K562 (cell line): ENCODE results near the gene MYCL. TPM values are rescaled to one million over a fixed set of nuclear protein-coding genes. Genes with fewer than 3 reads are reported as not detected.

Source experiments
- GTF2E2 ChIP-seq: fragments of 200-800 bp; sonication (Bioruptor generic); IDR thresholded peaks from 2 replicates; pipeline ENCODE4 v1.6.1; 2016; ENCODE audit warnings: missing genetic modification characterization, missing compliant biosample characterization
- JUNB ChIP-seq: fragments of 450-650 bp; formaldehyde crosslinking; conservative IDR thresholded peaks from 2 replicates; pipeline ENCODE4 v1.4.0; 2020; ENCODE audit warnings: mild to moderate bottlenecking
- KLF13 ChIP-seq: fragments of 450-650 bp; IDR thresholded peaks from 2 replicates; pipeline ENCODE4 v1.6.1; 2016; ENCODE audit warnings: missing genetic modification characterization, low read depth, mild to moderate bottlenecking, missing compliant biosample characterization, moderate library complexity, borderline replicate concordance
- MED1 ChIP-seq: sonication (generic); formaldehyde crosslinking; IDR thresholded peaks from 2 replicates; pipeline ENCODE4 v1.8.1; 2023; ENCODE audit warnings: missing genetic modification reagents, borderline replicate concordance
- NFRKB ChIP-seq: fragments of 450-650 bp; IDR thresholded peaks from 2 replicates; pipeline ENCODE4 v1.6.1; 2016; ENCODE audit warnings: low read depth
- SOX6 ChIP-seq: fragments of 450-650 bp; IDR thresholded peaks from 2 replicates; pipeline ENCODE4 v1.6.1; 2014; ENCODE audit warnings: mild to moderate bottlenecking
- TARDBP ChIP-seq: fragments of 450-650 bp; IDR thresholded peaks from 2 replicates; pipeline ENCODE4 v1.6.1; 2016
- TEAD4 ChIP-seq, 2 experiments: sonication (generic) in 1 of 2; formaldehyde crosslinking in 1 of 2; IDR thresholded peaks; 2 replicates each; pipeline versions ENCODE4 v1.6.1 to v1.8.0; 2012 to 2022; ENCODE audit warnings: borderline replicate concordance in 1 of 2, inconsistent platforms in 1 of 2, low read length in 1 of 2, mild to moderate bottlenecking in 1 of 2, missing genetic modification reagents in 1 of 2
- ZNF707 ChIP-seq: fragments of 250-450 bp; sonication (Bioruptor Pico); conservative IDR thresholded peaks from 2 replicates; pipeline ENCODE4 v1.8.0; 2022; ENCODE audit warnings: inconsistent platforms, mild to moderate bottlenecking, moderate library complexity
- polyA plus RNA-seq, 8 experiments: library from polyadenylated mRNA; depleted of rRNA in 4 of 8; stranded (reverse) in 5 of 8; unstranded in 3 of 8; fragments of >200 nt; fragmentation: Nextera tagmentation in 2 of 8; fragmentation: Illumina TruSeq in 1 of 8; extraction: Ambion mirVana in 2 of 8; extraction: Trizol in 1 of 8; gene quantifications; 2 replicates each; pipeline versions ENCODE4 v1.2.1 to v1.2.3, GENCODE V29; 2011 to 2014; ENCODE audit warnings: inconsistent platforms in 1 of 8, missing spikeins in 1 of 8
- total RNA-seq, 7 experiments: library from RNA; depleted of rRNA in 6 of 7; stranded (reverse); fragments of >200 nt in 6 of 7; fragmentation: Illumina TruSeq in 2 of 7; extraction: Trizol in 2 of 7; gene quantifications; 2 replicates each; pipeline versions ENCODE4 v1.2.1 to v1.2.3, GENCODE V29; 2011 to 2021; ENCODE audit warnings: low replicate concordance in 1 of 7
- TF ChIP-seq, protein P1 (sequence below): fragments of 250-450 bp; sonication (Bioruptor Pico); IDR thresholded peaks from 2 replicates; pipeline ENCODE4 v1.4.0; 2020; ENCODE audit warnings: mild to moderate bottlenecking, moderate library complexity
- TF ChIP-seq, protein P2 (sequence below): sonication (generic); formaldehyde crosslinking; IDR thresholded peaks from 2 replicates; pipeline ENCODE4 v1.4.0; 2020; ENCODE audit warnings: mild to moderate bottlenecking, missing genetic modification reagents
- TF ChIP-seq, protein P3 (sequence below): IDR thresholded peaks from 2 replicates; pipeline ENCODE4 v1.6.1; 2012; ENCODE audit warnings: low read depth, low read length, improper control_type of control experiment, borderline replicate concordance
- TF ChIP-seq, protein P4 (sequence below): fragments of 250-450 bp; sonication (Bioruptor Pico); IDR thresholded peaks from 2 replicates; pipeline ENCODE4 v1.5.0; 2021; ENCODE audit warnings: mild to moderate bottlenecking, borderline replicate concordance
- TF ChIP-seq, protein P5 (sequence below), 2 experiments: fragments of 200-800 bp in 1 of 2; sonication (Bioruptor generic) in 1 of 2; sonication (generic) in 1 of 2; formaldehyde crosslinking in 1 of 2; IDR thresholded peaks in 1 of 2; conservative IDR thresholded peaks in 1 of 2; 2 replicates each; pipeline versions ENCODE4 v1.5.0 to v1.6.1; 2016 to 2020; ENCODE audit warnings: missing compliant biosample characterization in 1 of 2, missing genetic modification characterization in 1 of 2, missing genetic modification reagents in 1 of 2

Gene MYCL
- total and polyA plus RNA-seq, 9 of the 15 experiments (the other 6 are each of a cell fraction or from before 2014, with no cell fraction given): 3.5 to 22.0 (median 12.8) TPM

DNA sequence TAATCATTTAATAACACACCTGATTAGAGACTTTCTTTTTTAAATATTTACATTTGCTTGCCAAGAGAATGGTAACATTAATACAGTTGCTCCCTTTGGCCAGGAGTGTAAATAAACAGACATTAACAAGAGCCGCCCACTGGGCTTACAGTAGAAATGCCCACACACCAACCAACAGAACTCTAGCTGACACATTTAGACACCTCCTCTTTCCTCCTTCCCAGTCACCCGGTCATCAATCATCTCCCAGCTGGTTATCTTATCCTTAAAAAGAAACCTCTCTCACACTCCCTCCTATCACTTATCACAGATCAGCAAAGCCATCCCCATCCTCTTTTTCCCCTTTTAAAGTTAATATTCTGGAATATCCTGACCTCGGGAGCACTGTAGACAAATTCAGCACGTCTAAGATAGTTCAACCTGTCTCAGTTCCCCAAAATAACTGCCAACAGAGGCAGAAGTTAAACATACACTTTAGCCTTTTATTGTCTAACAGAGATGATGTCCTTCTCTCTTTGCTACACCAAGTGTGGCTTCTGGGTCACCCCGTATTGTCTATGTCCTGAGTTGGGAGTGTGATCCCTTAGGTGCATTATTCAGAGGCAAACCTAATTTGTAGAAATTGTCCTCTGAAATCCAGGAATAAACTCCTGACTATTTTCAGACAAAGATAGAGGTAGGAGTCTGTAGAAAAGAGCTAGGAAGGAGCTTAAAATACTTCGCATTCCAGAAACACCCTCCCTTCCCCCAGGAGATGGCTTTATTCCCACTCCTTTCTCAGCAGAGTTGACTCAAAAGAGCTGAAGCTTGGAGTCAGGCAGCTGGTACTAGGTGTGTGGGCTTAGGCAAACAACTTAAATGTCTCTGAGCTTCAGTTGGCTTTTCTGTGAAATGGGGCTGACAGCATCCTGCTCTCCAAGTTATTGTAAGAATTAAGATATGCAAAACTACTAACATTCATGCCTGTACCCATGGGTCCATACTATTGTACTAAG, 8.8 kb downstream of the MYCL start (continued):
- TF ChIP-seq, protein P1, sequence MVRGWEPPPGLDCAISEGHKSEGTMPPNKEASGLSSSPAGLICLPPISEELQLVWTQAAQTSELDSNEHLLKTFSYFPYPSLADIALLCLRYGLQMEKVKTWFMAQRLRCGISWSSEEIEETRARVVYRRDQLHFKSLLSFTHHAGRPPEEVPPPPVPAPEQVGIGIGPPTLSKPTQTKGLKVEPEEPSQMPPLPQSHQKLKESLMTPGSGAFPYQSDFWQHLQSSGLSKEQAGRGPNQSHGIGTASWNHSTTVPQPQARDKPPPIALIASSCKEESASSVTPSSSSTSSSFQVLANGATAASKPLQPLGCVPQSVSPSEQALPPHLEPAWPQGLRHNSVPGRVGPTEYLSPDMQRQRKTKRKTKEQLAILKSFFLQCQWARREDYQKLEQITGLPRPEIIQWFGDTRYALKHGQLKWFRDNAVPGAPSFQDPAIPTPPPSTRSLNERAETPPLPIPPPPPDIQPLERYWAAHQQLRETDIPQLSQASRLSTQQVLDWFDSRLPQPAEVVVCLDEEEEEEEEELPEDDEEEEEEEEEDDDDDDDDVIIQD (CRISPR knock-in tag): no peak
- TF ChIP-seq TEAD4 (IDR thresholded peaks at IDR 0.05; ENCODE audit: low read length) (peak; percentile 95), TEAD4 (CRISPR knock-in tag; IDR thresholded peaks at IDR 0.05; ENCODE audit: borderline replicate concordance) (no peak), ZNF707 (CRISPR knock-in tag) (0 out of 2 replicates have a peak, but pooled peaks have one; percentile 7), MED1 (no peak), NFRKB (0 out of 2 replicates have a peak, but pooled peaks have one; percentile 1), GTF2E2 (tag) (0 out of 2 replicates have a peak, but pooled peaks have one; percentile 14), JUNB (CRISPR knock-in tag) (no peak), KLF13 (no peak), TARDBP (no peak; the same call in 1 of the 2 replicates), SOX6 (peak; percentile 92)
- TF ChIP-seq, protein P2, sequence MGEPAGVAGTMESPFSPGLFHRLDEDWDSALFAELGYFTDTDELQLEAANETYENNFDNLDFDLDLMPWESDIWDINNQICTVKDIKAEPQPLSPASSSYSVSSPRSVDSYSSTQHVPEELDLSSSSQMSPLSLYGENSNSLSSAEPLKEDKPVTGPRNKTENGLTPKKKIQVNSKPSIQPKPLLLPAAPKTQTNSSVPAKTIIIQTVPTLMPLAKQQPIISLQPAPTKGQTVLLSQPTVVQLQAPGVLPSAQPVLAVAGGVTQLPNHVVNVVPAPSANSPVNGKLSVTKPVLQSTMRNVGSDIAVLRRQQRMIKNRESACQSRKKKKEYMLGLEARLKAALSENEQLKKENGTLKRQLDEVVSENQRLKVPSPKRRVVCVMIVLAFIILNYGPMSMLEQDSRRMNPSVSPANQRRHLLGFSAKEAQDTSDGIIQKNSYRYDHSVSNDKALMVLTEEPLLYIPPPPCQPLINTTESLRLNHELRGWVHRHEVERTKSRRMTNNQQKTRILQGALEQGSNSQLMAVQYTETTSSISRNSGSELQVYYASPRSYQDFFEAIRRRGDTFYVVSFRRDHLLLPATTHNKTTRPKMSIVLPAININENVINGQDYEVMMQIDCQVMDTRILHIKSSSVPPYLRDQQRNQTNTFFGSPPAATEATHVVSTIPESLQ (CRISPR knock-in tag): no peak
- TF ChIP-seq, protein P3, sequence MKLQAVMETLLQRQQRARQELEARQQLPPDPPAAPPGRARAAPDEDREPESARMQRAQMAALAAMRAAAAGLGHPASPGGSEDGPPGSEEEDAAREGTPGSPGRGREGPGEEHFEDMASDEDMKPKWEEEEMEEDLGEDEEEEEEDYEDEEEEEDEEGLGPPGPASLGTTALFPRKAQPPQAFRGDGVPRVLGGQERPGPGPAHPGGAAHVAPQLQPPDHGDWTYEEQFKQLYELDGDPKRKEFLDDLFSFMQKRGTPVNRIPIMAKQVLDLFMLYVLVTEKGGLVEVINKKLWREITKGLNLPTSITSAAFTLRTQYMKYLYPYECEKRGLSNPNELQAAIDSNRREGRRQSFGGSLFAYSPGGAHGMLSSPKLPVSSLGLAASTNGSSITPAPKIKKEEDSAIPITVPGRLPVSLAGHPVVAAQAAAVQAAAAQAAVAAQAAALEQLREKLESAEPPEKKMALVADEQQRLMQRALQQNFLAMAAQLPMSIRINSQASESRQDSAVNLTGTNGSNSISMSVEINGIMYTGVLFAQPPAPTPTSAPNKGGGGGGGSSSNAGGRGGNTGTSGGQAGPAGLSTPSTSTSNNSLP: peak; percentile 71; the same call in 1 of the 2 replicates
- TF ChIP-seq, protein P4, sequence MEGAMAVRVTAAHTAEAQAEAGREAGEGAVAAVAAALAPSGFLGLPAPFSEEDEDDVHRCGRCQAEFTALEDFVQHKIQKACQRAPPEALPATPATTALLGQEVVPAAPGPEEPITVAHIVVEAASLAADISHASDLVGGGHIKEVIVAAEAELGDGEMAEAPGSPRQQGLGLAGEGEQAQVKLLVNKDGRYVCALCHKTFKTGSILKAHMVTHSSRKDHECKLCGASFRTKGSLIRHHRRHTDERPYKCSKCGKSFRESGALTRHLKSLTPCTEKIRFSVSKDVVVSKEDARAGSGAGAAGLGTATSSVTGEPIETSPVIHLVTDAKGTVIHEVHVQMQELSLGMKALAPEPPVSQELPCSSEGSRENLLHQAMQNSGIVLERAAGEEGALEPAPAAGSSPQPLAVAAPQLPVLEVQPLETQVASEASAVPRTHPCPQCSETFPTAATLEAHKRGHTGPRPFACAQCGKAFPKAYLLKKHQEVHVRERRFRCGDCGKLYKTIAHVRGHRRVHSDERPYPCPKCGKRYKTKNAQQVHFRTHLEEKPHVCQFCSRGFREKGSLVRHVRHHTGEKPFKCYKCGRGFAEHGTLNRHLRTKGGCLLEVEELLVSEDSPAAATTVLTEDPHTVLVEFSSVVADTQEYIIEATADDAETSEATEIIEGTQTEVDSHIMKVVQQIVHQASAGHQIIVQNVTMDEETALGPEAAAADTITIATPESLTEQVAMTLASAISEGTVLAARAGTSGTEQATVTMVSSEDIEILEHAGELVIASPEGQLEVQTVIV: no peak
- TF ChIP-seq, protein P5, sequence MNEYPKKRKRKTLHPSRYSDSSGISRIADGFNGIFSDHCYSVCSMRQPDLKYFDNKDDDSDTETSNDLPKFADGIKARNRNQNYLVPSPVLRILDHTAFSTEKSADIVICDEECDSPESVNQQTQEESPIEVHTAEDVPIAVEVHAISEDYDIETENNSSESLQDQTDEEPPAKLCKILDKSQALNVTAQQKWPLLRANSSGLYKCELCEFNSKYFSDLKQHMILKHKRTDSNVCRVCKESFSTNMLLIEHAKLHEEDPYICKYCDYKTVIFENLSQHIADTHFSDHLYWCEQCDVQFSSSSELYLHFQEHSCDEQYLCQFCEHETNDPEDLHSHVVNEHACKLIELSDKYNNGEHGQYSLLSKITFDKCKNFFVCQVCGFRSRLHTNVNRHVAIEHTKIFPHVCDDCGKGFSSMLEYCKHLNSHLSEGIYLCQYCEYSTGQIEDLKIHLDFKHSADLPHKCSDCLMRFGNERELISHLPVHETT (CRISPR knock-in tag; conservative IDR thresholded peaks at IDR 0.05 in 1 of 2, IDR thresholded peaks at IDR 0.05 in 1 of 2): peak in 1 of 2 experiments; percentile 70; a peak in 1 of 4 replicates
